GM12872 (cell line): ENCODE measurements around the gene CASP5.

Experiments used
- CTCF ChIP-seq: IDR thresholded peaks from 3 replicates; pipeline ENCODE4 v1.5.1; 2011; ENCODE audit warnings: low read depth, mild to moderate bottlenecking, low read length, moderate library complexity; ENCODE audit not compliant: insufficient read depth

Gene CASP5

GRCh38 chr11:105023003-105023402 lies at the start of gene CASP5:
Gene CASP5 (minus strand): TSS chr11:105023168. CDS start chr11:105023136, 32 bp downstream.
- TF ChIP-seq CTCF = no peak

DNA sequence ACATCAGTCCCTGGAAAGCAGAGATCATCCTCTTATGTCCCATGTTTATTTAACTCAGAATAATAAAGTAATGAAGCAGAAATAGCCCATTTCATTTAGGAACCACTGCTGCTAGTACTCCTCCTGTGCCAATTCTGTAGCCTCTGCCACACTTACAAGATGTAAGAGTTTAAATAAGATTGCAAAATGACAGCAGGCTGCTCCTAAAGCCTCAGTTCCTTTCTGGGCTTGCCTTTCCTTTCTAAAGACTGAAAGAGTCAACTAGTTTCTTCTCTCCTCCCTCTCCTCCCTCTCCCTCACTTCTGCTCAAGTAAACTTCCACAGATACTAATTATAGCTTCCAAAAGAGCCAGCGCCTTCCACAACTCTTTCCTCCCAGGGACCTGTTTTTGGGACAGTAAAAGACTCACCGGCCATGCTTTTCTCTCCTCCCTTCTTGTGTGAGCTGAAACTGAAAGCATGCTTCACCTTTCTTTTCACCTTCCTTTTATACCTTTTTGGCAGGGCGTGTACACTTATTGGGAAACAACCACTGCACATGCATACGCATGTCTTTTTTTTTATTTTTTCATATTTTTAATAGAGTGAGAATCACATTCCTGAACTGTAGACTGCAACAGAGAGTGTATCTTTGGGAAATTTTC lies 48.2 kb upstream of the CASP5 start:
- TF ChIP-seq CTCF = no peak

- no peak for TF ChIP-seq CTCF
Measured at GRCh38 chr11:105070306-105070705, 47.3 kb upstream of the CASP5 start.

GRCh38 chr11:105057432-105057831 lies 34.5 kb upstream of the CASP5 start:
- TF ChIP-seq CTCF = no peak

- no peak for TF ChIP-seq CTCF
Measured at GRCh38 chr11:105056446-105056845, 33.5 kb upstream of the CASP5 start.

DNA sequence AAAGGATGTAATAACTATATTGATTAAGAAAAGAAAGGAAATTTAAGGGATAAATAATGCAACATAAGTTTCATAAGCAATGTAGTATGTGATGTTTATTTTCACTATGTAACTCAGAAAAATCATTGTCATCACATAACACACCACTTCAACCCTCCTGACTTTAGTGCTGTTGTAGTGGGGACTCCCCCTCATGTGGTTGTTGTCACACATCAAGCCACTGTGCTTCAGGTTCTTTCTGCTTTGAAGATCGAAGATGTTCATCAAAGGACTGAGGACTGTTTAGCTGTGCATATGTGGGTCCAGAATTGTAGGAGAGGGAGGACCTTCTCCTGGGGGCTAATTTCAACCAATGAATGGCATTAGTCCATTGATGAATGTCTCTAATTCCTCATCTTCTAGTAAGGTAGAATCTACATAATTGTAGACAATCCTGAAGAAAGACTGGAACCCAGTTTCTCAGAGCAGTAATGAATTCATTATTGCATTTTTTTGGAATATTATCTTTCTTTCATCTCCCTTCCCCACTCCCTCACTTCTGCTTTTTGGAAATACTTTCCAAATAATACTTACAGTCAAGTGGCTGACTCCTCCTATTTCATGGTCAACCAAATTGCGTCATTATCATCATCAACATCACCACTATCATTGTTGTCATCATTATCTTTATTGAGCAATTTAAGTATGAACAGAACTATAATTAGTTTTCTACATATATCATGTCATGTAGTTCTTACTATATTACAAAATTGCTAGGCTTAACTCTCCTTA lies 31.9 kb upstream of the CASP5 start:
- TF ChIP-seq CTCF = no peak

- TF ChIP-seq CTCF = no peak
Measured at GRCh38 chr11:105052487-105052886, 29.5 kb upstream of the CASP5 start.
